AG08396 (cell line): ENCODE measurements around the gene NGEF.

Experiments used
- DNase-seq: peaks from one replicate; pipeline ENCODE4 v3.0.0; 2012; ENCODE audit warnings: low spot score, mixed read lengths

The NGEF gene

GRCh38 chr2:232897598-232898408 is 115.3 kb downstream of the NGEF start:
- no peak for DNase-seq

GRCh38 chr2:232896720-232897597 is 116.1 kb downstream of the NGEF start:
- no peak for DNase-seq

- no peak for DNase-seq
These were observed 116.9 kb downstream of the NGEF start for GRCh38 chr2:232896111-232896510.

GRCh38 chr2:232894746-232895145 is 118.3 kb downstream of the NGEF start:
- DNase-seq: no peak

GRCh38 chr2:232894251-232894650 is 118.8 kb downstream of the NGEF start:
- no peak for DNase-seq

GRCh38 chr2:232893834-232894233 is 119.2 kb downstream of the NGEF start:
- DNase-seq: no peak

- no peak for DNase-seq
These were observed 120.2 kb downstream of the NGEF start for GRCh38 chr2:232892843-232893242.

GRCh38 chr2:232892221-232892620 is 120.8 kb downstream of the NGEF start:
- DNase-seq: no peak

- DNase-seq: no peak
These were observed 121.4 kb downstream of the NGEF start for GRCh38 chr2:232891621-232892071.

- peak; percentile 49 for DNase-seq
These were observed 122.0 kb downstream of the NGEF start for GRCh38 chr2:232890896-232891601.

GRCh38 chr2:232890536-232890895 is 122.5 kb downstream of the NGEF start:
- DNase-seq: no peak

- no peak for DNase-seq
These were observed 123.1 kb downstream of the NGEF start for GRCh38 chr2:232889876-232890401.

- DNase-seq: no peak
These were observed 124.1 kb downstream of the NGEF start for GRCh38 chr2:232888839-232889529.

- DNase-seq: no peak
These were observed 124.8 kb downstream of the NGEF start for GRCh38 chr2:232888099-232888836.

- DNase-seq: no peak
These were observed 125.7 kb downstream of the NGEF start for GRCh38 chr2:232887171-232887850.

GRCh38 chr2:232886632-232887031 is 126.4 kb downstream of the NGEF start:
- DNase-seq: no peak

- DNase-seq: no peak
These were observed 126.9 kb downstream of the NGEF start for GRCh38 chr2:232886176-232886575.

- DNase-seq: no peak
These were observed 127.6 kb downstream of the NGEF start for GRCh38 chr2:232885264-232885961.

GRCh38 chr2:232884549-232885263 is 128.3 kb downstream of the NGEF start:
- no peak for DNase-seq
